GF-D8 (cell line): ENCODE measurements around the gene OCA2.

Experiments
- DNase-seq: peaks from one replicate; lab custom pipeline; 2025; lab: John Stamatoyannopoulos, UW

OCA2 gene

GRCh38 chr15:27847775-27848710 is 251.1 kb downstream of the OCA2 start:
- DNase-seq = no peak

- DNase-seq = no peak
Measured at GRCh38 chr15:27846722-27847395, 252.3 kb downstream of the OCA2 start.

GRCh38 chr15:27845535-27846369 is 253.4 kb downstream of the OCA2 start:
- DNase-seq = no peak

- DNase-seq = no peak
Measured at GRCh38 chr15:27844018-27844666, 255.0 kb downstream of the OCA2 start.

GRCh38 chr15:27843146-27843545 is 256.0 kb downstream of the OCA2 start:
- no peak for DNase-seq

GRCh38 chr15:27842526-27842925 is 256.6 kb downstream of the OCA2 start:
- no peak for DNase-seq

GRCh38 chr15:27835233-27835939 is 263.7 kb downstream of the OCA2 start:
- DNase-seq = no peak

- DNase-seq = no peak
Measured at GRCh38 chr15:27834684-27835083, 264.4 kb downstream of the OCA2 start.

GRCh38 chr15:27833974-27834373 is 265.1 kb downstream of the OCA2 start:
- DNase-seq = no peak

- no peak for DNase-seq
Measured at GRCh38 chr15:27833178-27833577, 265.9 kb downstream of the OCA2 start.

- DNase-seq = no peak
Measured at GRCh38 chr15:27832237-27832596, 266.9 kb downstream of the OCA2 start.

GRCh38 chr15:27831384-27832236 is 267.5 kb downstream of the OCA2 start:
- no peak for DNase-seq

GRCh38 chr15:27828746-27829145 is 270.4 kb downstream of the OCA2 start:
- no peak for DNase-seq

- no peak for DNase-seq
Measured at GRCh38 chr15:27826902-27827714, 272.0 kb downstream of the OCA2 start.

- DNase-seq = no peak
Measured at GRCh38 chr15:27826411-27826810, 272.7 kb downstream of the OCA2 start.

- no peak for DNase-seq
Measured at GRCh38 chr15:27824841-27825422, 274.2 kb downstream of the OCA2 start.

- DNase-seq = no peak
Measured at GRCh38 chr15:27821273-27821672, 277.8 kb downstream of the OCA2 start.

- no peak for DNase-seq
Measured at GRCh38 chr15:27820722-27821121, 278.4 kb downstream of the OCA2 start.

GRCh38 chr15:27820232-27820631 is 278.9 kb downstream of the OCA2 start:
- DNase-seq = no peak
